ENCODE measurements around the gene THOC1.

The THOC1 gene

GRCh38 chr18:253121-253520, 14.7 kb downstream of the THOC1 start:
- H3K9me3 ChIP-seq (ENCODE audit: control insufficient read depth in 1 of 2, low read length in 2 of 2): no peaks in the 10 kb centered on the region
- peaks cover 25 to 76% of the 10 kb centered on the region in 2 donors for H3K36me3 ChIP-seq (ENCODE audit: control insufficient read depth in 1 of 2, insufficient read depth in 2 of 2, low read length in 2 of 2)
- H3K27me3 ChIP-seq (ENCODE audit: control insufficient read depth in 1 of 2, insufficient read depth in 2 of 2, low read length in 2 of 2): no peaks in the 10 kb centered on the region
- H3K27ac ChIP-seq (ENCODE audit: low read depth, low read length): no peak overlapping the region
- no peak overlapping the region for H3K4me3 ChIP-seq (ENCODE audit: low read depth in 1 of 2, low read length in 2 of 2)
- no peak overlapping the region for H3K9ac ChIP-seq (ENCODE audit: low read depth in 1 of 2, low read length in 2 of 2)
- no peaks in the 10 kb centered on the region for H3K4me1 ChIP-seq (ENCODE audit: control insufficient read depth in 1 of 2, insufficient read depth in 2 of 2, low read length in 2 of 2)

GRCh38 chr18:251572-251971, 16.3 kb downstream of the THOC1 start:
- no peak overlapping the region for H3K9ac ChIP-seq (ENCODE audit: low read depth in 1 of 2, low read length in 2 of 2)
- H3K27me3 ChIP-seq (ENCODE audit: control insufficient read depth in 1 of 2, insufficient read depth in 2 of 2, low read length in 2 of 2): no peaks in the 10 kb centered on the region
- no peak overlapping the region for H3K4me3 ChIP-seq (ENCODE audit: low read depth in 1 of 2, low read length in 2 of 2)
- H3K9me3 ChIP-seq (ENCODE audit: control insufficient read depth in 1 of 2, low read length in 2 of 2): no peaks in the 10 kb centered on the region
- H3K36me3 ChIP-seq (ENCODE audit: control insufficient read depth in 1 of 2, insufficient read depth in 2 of 2, low read length in 2 of 2): peaks cover 31 to 76% of the 10 kb centered on the region in 2 donors
- H3K4me1 ChIP-seq (ENCODE audit: control insufficient read depth in 1 of 2, insufficient read depth in 2 of 2, low read length in 2 of 2): no peaks in the 10 kb centered on the region
- no peak overlapping the region for H3K27ac ChIP-seq (ENCODE audit: low read depth, low read length)

- Histone ChIP-seq H3K9ac (ENCODE audit: low read depth in 1 of 2, low read length in 2 of 2) (no peak overlapping the region), H3K4me3 (ENCODE audit: low read depth in 1 of 2, low read length in 2 of 2) (no peak overlapping the region), H3K27ac (ENCODE audit: low read depth, low read length) (no peak overlapping the region), H3K36me3 (ENCODE audit: control insufficient read depth in 1 of 2, insufficient read depth in 2 of 2, low read length in 2 of 2) (peaks cover 26 to 75% of the 10 kb centered on the region in 2 donors), H3K27me3 (ENCODE audit: control insufficient read depth in 1 of 2, insufficient read depth in 2 of 2, low read length in 2 of 2) (no peaks in the 10 kb centered on the region), H3K9me3 (ENCODE audit: control insufficient read depth in 1 of 2, low read length in 2 of 2) (no peaks in the 10 kb centered on the region), H3K4me1 (ENCODE audit: control insufficient read depth in 1 of 2, insufficient read depth in 2 of 2, low read length in 2 of 2) (no peaks in the 10 kb centered on the region)
These were observed 17.2 kb downstream of the THOC1 start for GRCh38 chr18:250685-251084.

- Histone ChIP-seq H3K4me3 (ENCODE audit: low read depth in 1 of 2, low read length in 2 of 2) (no peak overlapping the region), H3K27me3 (ENCODE audit: control insufficient read depth in 1 of 2, insufficient read depth in 2 of 2, low read length in 2 of 2) (no peaks in the 10 kb centered on the region), H3K4me1 (ENCODE audit: control insufficient read depth in 1 of 2, insufficient read depth in 2 of 2, low read length in 2 of 2) (no peaks in the 10 kb centered on the region), H3K9me3 (ENCODE audit: control insufficient read depth in 1 of 2, low read length in 2 of 2) (no peaks in the 10 kb centered on the region), H3K27ac (ENCODE audit: low read depth, low read length) (no peak overlapping the region), H3K9ac (ENCODE audit: low read depth in 1 of 2, low read length in 2 of 2) (no peak overlapping the region), H3K36me3 (ENCODE audit: control insufficient read depth in 1 of 2, insufficient read depth in 2 of 2, low read length in 2 of 2) (peaks cover 22 to 68% of the 10 kb centered on the region in 2 donors)
These were observed 19.8 kb downstream of the THOC1 start for GRCh38 chr18:248053-248452.

GRCh38 chr18:245282-245847, 22.5 kb downstream of the THOC1 start:
- Histone ChIP-seq H3K36me3 (ENCODE audit: control insufficient read depth in 1 of 2, insufficient read depth in 2 of 2, low read length in 2 of 2) (peaks cover 11 to 56% of the 10 kb centered on the region in 2 donors), H3K4me1 (ENCODE audit: control insufficient read depth in 1 of 2, insufficient read depth in 2 of 2, low read length in 2 of 2) (no peaks in the 10 kb centered on the region), H3K9ac (ENCODE audit: low read depth in 1 of 2, low read length in 2 of 2) (no peak overlapping the region), H3K4me3 (ENCODE audit: low read depth in 1 of 2, low read length in 2 of 2) (no peak overlapping the region), H3K9me3 (ENCODE audit: control insufficient read depth in 1 of 2, low read length in 2 of 2) (no peaks in the 10 kb centered on the region), H3K27ac (ENCODE audit: low read depth, low read length) (no peak overlapping the region), H3K27me3 (ENCODE audit: control insufficient read depth in 1 of 2, insufficient read depth in 2 of 2, low read length in 2 of 2) (no peaks in the 10 kb centered on the region)

- no peaks in the 10 kb centered on the region for H3K9me3 ChIP-seq (ENCODE audit: control insufficient read depth in 1 of 2, low read length in 2 of 2)
- no peak overlapping the region for H3K27ac ChIP-seq (ENCODE audit: low read depth, low read length)
- no peaks in the 10 kb centered on the region for H3K27me3 ChIP-seq (ENCODE audit: control insufficient read depth in 1 of 2, insufficient read depth in 2 of 2, low read length in 2 of 2)
- H3K36me3 ChIP-seq (ENCODE audit: control insufficient read depth in 1 of 2, insufficient read depth in 2 of 2, low read length in 2 of 2): peaks cover under 1 to 25% of the 10 kb centered on the region in 2 donors
- H3K4me3 ChIP-seq (ENCODE audit: low read depth in 1 of 2, low read length in 2 of 2): no peak overlapping the region
- H3K9ac ChIP-seq (ENCODE audit: low read depth in 1 of 2, low read length in 2 of 2): no peak overlapping the region
- peaks cover 0 to 6% of the 10 kb centered on the region in 2 donors for H3K4me1 ChIP-seq (ENCODE audit: control insufficient read depth in 1 of 2, insufficient read depth in 2 of 2, low read length in 2 of 2)
These were observed 27.7 kb downstream of the THOC1 start for GRCh38 chr18:240175-240574.

- no peak overlapping the region for H3K27ac ChIP-seq (ENCODE audit: low read depth, low read length)
- H3K4me1 ChIP-seq (ENCODE audit: control insufficient read depth in 1 of 2, insufficient read depth in 2 of 2, low read length in 2 of 2): no peaks in the 10 kb centered on the region
- H3K9me3 ChIP-seq (ENCODE audit: control insufficient read depth in 1 of 2, low read length in 2 of 2): no peaks in the 10 kb centered on the region
- H3K9ac ChIP-seq (ENCODE audit: low read depth in 1 of 2, low read length in 2 of 2): no peak overlapping the region
- no peaks in the 10 kb centered on the region for H3K27me3 ChIP-seq (ENCODE audit: control insufficient read depth in 1 of 2, insufficient read depth in 2 of 2, low read length in 2 of 2)
- no peak overlapping the region for H3K4me3 ChIP-seq (ENCODE audit: low read depth in 1 of 2, low read length in 2 of 2)
- H3K36me3 ChIP-seq (ENCODE audit: control insufficient read depth in 1 of 2, insufficient read depth in 2 of 2, low read length in 2 of 2): peaks cover 0 to 3% of the 10 kb centered on the region in 2 donors
These were observed 36.3 kb downstream of the THOC1 start for GRCh38 chr18:231563-231962.

- Histone ChIP-seq H3K4me1 (ENCODE audit: control insufficient read depth in 1 of 2, insufficient read depth in 2 of 2, low read length in 2 of 2) (no peaks in the 10 kb centered on the region), H3K9me3 (ENCODE audit: control insufficient read depth in 1 of 2, low read length in 2 of 2) (no peaks in the 10 kb centered on the region), H3K4me3 (ENCODE audit: low read depth in 1 of 2, low read length in 2 of 2) (no peak overlapping the region), H3K9ac (ENCODE audit: low read depth in 1 of 2, low read length in 2 of 2) (no peak overlapping the region), H3K27me3 (ENCODE audit: control insufficient read depth in 1 of 2, insufficient read depth in 2 of 2, low read length in 2 of 2) (no peaks in the 10 kb centered on the region), H3K36me3 (ENCODE audit: control insufficient read depth in 1 of 2, insufficient read depth in 2 of 2, low read length in 2 of 2) (peaks cover 8 to 23% of the 10 kb centered on the region in 2 donors), H3K27ac (ENCODE audit: low read depth, low read length) (no peak overlapping the region)
These were observed 39.3 kb downstream of the THOC1 start for GRCh38 chr18:228586-228985.

- Histone ChIP-seq H3K4me1 (ENCODE audit: control insufficient read depth in 1 of 2, insufficient read depth in 2 of 2, low read length in 2 of 2) (no peaks in the 10 kb centered on the region), H3K4me3 (ENCODE audit: low read depth in 1 of 2, low read length in 2 of 2) (no peak overlapping the region), H3K9me3 (ENCODE audit: control insufficient read depth in 1 of 2, low read length in 2 of 2) (no peaks in the 10 kb centered on the region), H3K9ac (ENCODE audit: low read depth in 1 of 2, low read length in 2 of 2) (no peak overlapping the region), H3K36me3 (ENCODE audit: control insufficient read depth in 1 of 2, insufficient read depth in 2 of 2, low read length in 2 of 2) (peaks cover 8 to 29% of the 10 kb centered on the region in 2 donors), H3K27me3 (ENCODE audit: control insufficient read depth in 1 of 2, insufficient read depth in 2 of 2, low read length in 2 of 2) (no peaks in the 10 kb centered on the region), H3K27ac (ENCODE audit: low read depth, low read length) (no peak overlapping the region)
These were observed 39.9 kb downstream of the THOC1 start for GRCh38 chr18:227902-228301.

- H3K27me3 ChIP-seq (ENCODE audit: control insufficient read depth in 1 of 2, insufficient read depth in 2 of 2, low read length in 2 of 2): no peaks in the 10 kb centered on the region
- H3K4me3 ChIP-seq (ENCODE audit: low read depth in 1 of 2, low read length in 2 of 2): no peak overlapping the region
- no peaks in the 10 kb centered on the region for H3K9me3 ChIP-seq (ENCODE audit: control insufficient read depth in 1 of 2, low read length in 2 of 2)
- H3K9ac ChIP-seq (ENCODE audit: low read depth in 1 of 2, low read length in 2 of 2): no peak overlapping the region
- no peak overlapping the region for H3K27ac ChIP-seq (ENCODE audit: low read depth, low read length)
- H3K4me1 ChIP-seq (ENCODE audit: control insufficient read depth in 1 of 2, insufficient read depth in 2 of 2, low read length in 2 of 2): no peaks in the 10 kb centered on the region
- H3K36me3 ChIP-seq (ENCODE audit: control insufficient read depth in 1 of 2, insufficient read depth in 2 of 2, low read length in 2 of 2): peaks cover 8 to 33% of the 10 kb centered on the region in 2 donors
These were observed 40.5 kb downstream of the THOC1 start for GRCh38 chr18:227374-227773.

- Histone ChIP-seq H3K4me3 (ENCODE audit: low read depth in 1 of 2, low read length in 2 of 2) (no peak overlapping the region), H3K4me1 (ENCODE audit: control insufficient read depth in 1 of 2, insufficient read depth in 2 of 2, low read length in 2 of 2) (no peaks in the 10 kb centered on the region), H3K9me3 (ENCODE audit: control insufficient read depth in 1 of 2, low read length in 2 of 2) (no peaks in the 10 kb centered on the region), H3K9ac (ENCODE audit: low read depth in 1 of 2, low read length in 2 of 2) (no peak overlapping the region), H3K27me3 (ENCODE audit: control insufficient read depth in 1 of 2, insufficient read depth in 2 of 2, low read length in 2 of 2) (no peaks in the 10 kb centered on the region), H3K36me3 (ENCODE audit: control insufficient read depth in 1 of 2, insufficient read depth in 2 of 2, low read length in 2 of 2) (peaks cover 8 to 34% of the 10 kb centered on the region in 2 donors), H3K27ac (ENCODE audit: low read depth, low read length) (no peak overlapping the region)
These were observed 42.1 kb downstream of the THOC1 start for GRCh38 chr18:225745-226144.
